NCI-H748 (cell line): ENCODE results near the gene RCL1.
"Not testable (repeated sequence)": the region's sequence is repeated elsewhere in the genome, so short reads cannot be mapped to it uniquely, and the experiment has no call there.

ENCODE experiments used
- DNase-seq: peaks from one replicate; lab custom pipeline; 2025; ENCODE audit not compliant: unreplicated experiment; lab: John Stamatoyannopoulos, UW

The RCL1 gene

DNA sequence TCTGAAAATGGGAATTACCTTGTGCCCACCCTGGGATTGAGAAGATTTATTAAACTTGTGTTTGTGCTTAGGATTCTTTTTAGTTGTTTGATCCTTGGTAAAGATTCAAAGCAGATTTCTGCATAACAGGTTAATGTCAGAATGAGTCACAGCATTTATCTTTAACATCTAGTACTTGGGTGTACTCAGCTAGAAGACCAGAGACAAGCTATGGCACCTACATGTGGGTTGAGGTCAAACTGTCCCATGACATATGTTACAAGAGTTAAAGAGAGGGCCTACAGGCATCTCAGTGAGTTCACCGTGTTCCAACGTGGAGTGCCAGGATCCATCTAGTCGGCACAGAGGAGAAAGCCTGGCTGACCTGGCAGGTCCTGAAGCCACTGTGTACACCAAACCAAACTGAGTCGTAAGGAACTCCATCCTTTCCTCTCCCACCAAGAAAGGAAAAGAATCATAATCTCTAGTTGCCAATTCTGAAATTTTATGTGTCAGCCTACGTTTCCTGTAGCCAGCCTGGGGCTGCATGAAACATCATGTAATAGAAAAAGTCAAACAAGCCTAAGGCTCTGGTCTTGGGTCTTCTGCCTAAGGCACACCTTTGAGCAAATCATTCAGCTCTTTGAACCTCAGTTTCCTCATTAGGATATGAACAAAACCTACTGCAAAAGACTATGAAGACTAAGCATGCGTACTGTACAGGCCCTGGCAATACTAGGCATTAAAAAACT is 73.7 kb downstream of the RCL1 start:
- DNase-seq, result no peak

- DNase-seq, result no peak
Observed at GRCh38 chr9:4873066-4873465, 80.3 kb downstream of the RCL1 start.

- DNase-seq, result no peak
Observed at GRCh38 chr9:4875559-4875958, 82.8 kb downstream of the RCL1 start.

- DNase-seq, result no peak
Observed at GRCh38 chr9:4879115-4879558, 86.4 kb downstream of the RCL1 start.

DNA sequence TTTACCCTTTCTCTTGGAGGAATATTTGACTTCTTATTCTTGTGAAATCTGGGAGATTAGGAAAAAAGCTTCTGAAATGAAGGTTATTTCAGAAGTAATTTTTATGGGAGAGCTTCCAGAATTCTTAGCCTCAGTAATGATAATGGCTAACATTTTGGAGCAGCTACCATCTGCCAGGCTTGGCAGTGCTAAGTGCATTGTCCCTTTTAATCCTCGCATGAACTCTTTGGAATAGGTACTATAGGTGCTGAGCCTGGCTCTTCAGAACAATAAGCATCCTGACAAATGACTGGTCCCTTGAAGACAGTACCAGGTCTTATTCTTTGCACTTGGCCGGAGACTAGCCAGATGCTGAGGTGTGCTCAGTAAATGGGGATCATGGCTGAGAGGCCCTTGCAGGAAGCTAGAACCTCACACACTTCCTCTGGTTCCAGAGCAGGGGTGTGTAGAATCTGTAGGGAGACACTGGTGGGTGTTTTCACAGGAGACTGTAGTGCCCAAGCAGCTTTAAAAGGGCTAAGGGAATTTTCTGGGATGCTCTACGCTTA is 90.7 kb downstream of the RCL1 start:
- no peak for DNase-seq

GRCh38 chr9:4886698-4887097 is 94.0 kb downstream of the RCL1 start:
- DNase-seq, result no peak

DNA sequence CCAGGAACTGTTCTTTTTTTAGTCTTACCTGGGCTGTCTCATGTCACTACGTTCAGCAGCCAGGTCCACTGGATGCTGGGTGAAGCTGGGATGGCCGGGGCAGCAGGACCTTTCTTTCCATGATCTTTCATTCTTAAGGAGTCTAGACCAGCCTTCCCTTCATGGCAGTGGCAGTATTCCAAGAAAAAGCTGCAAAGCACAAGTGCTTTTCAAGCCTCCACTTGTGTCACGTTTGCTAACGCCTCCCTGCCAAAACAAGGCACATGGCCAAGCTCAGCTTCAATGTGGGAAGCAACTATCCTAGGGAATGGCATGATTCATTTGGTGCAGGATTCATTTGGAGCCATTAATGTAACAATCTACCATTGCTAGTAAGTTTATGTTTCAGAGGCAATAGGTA is 94.8 kb downstream of the RCL1 start:
- no peak for DNase-seq

DNA sequence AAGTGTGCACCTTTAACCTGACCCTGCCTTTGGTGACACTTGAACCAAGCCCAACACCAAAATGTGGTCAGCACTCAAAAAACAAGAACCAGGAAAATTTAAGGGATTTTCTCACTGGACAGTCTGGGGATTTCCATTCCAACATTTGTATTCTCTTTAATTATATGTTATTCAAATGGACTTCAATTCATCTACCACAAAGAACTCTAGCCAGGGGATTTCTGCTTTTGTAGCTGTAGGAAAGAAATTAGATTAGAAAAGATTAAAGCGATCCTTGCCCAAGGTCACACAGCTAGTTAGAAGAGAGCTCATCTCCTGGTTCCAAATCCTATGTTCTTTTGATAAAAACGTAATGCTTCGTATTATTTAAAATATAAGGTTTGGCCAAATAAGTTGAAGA is 97.5 kb downstream of the RCL1 start:
- no peak for DNase-seq

DNA sequence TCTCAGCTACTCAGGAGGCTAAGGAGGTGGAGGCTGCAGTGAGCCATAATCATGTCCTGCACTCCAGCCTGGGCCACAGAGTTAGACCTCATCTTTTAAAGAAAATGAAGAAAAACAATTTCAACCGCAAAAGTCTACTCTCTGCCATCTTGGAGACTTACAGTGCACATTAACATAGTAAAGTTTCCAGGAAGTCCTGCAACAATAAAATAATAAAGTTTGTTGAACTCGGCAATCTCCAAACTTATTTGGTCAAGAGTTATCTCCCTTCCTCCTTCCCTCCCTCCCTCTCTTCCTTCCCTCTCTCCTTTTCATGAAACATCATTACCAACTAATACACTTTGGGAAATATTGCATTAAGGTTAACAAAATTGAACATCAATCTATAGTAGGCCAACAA is 98.2 kb downstream of the RCL1 start:
- DNase-seq, result no peak

- no peak for DNase-seq
Observed at GRCh38 chr9:4891674-4892073, 98.9 kb downstream of the RCL1 start.

DNA sequence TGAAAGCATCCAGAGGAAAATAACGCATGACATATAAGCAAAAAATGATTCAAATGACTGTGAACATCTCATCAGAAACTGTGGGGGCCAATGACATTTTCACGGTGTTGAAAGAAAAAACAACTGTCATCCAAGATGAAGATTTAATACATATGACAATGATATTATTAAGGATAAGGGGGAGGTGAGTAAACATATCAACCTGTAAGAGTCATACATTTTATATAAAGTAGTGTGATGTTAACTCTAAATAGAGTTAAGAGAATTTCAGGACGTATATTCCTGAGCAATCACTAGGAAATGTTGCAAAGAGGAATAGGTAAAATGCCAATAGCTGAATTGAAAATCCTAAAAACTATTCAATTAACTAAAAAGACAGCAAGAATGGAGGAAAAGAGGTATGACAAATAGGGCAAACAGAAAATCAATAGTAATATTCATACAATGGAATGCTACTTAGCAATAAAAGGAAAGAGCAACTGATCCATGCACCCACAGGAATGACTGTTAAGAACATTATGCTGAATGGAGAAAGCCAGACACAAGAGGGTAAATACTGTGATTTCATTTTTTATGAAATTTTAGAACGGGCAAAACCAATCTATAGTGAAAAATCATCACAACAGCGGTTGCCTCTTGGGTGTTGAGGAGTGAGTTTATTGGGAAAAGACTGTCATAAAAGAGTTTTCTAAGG is 99.9 kb downstream of the RCL1 start:
- no peak for DNase-seq

DNA sequence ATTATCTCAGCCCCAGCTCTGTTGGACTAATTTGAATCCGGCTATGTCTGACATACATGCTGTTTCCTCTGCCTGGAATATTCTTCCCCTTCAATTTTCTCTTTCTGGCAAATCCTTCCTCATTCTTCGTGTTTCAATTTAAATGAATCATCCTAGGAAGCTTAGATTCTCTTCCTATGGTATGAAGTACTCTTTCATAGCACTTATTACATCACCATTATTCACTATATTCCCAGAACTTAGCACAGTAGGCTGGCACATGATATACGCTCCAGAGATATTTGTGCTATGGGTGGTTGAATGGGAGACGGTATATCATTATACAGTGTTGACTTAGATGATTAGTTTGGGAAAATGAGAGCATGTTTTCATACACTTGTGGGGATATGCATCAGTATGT is 101.3 kb downstream of the RCL1 start:
- DNase-seq, result no peak

- DNase-seq, result not testable (repeated sequence)
Observed at GRCh38 chr9:4899853-4900252, 107.1 kb downstream of the RCL1 start.

DNA sequence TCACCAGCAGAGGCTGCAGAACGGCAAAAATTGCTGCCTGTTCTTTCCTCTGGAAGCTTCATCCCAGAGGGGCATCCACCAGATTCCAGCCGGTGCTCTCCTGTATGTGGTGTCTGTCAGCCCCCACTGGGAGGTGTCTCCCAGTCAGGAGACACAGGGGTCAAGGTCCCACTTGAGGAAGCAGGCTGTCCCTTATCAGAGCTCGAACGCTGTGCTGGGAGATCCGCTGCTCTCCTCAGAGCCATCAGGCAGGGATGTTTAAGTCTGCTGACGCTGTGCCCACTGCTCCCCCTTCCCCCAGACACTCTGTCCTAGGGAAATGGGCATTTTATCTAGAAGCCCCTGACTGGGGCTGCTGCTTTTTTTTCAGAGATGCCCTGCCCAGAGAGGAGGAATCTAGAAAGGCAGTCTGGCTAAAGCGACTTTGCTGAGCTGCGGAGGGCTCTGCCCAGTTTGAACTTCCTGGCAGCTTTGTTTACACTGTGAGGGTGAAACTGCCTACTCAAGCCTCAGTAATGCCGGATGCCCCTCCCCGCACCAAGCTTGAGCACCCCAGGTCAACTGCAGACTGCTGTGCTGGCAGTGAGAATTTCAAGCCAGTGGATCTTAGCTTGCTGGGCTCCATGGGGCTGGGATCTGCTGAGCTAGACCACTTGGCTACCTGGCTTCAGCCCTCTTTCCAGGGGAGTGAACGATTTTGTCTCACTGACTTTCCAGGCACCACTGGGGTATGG is 108.8 kb downstream of the RCL1 start:
- DNase-seq, result peak; percentile 37

- no peak for DNase-seq
Observed at GRCh38 chr9:4902135-4902475, 109.4 kb downstream of the RCL1 start.

DNA sequence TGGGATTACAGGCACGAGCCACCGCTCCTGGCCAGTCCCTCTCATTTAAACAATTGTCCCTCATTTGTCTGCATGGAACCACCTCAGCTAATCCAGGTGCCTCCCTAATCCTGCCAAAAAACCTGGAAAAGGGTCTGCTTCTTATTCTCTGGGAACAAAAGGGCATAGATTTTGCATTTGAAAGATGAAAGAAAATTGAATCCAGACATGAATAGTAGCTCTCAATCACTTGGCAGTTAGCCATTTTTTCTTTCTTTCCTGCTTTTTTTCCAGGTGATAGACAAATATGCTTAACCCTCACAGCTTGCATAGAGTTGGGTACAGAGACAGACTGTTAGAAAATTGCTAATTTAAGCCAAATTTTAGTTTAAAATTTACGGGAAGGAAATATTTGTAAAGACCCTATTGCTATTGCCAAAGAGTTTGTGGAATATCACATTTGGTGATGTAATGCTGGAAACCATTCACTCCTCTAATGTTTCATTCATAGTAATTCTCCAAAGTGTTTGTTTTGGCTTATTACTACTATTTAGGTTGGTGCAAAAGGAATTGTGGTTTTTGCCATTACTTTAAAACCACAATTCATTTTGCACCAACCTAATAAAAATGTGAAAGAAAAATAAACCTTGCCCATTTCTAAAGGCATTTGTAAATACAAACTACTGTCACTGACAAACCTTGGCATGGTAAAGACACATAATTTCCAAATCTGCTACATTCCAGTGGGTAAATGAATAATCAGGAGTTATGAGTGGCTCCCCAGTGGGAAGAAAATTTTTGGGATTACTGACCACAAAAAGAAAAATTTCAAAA is 111.8 kb downstream of the RCL1 start:
- DNase-seq, result peak; percentile 75

GRCh38 chr9:4905135-4905490 is 112.4 kb downstream of the RCL1 start:
- no peak for DNase-seq
